HG02981 (cell line): ENCODE data around the gene GSDME.

Experiments used
- ATAC-seq: cut with Tn5 transposase; IDR thresholded peaks from one replicate; pipeline ENCODE4 v1.9.1; 2021; ENCODE audit warnings: mild to moderate bottlenecking, moderate library complexity; ENCODE audit not compliant: unreplicated experiment

Gene GSDME

GRCh38 chr7:24724451-24725190 is 32.6 kb downstream of the GSDME start:
- no peak for ATAC-seq

- ATAC-seq, result no peak
Observed at GRCh38 chr7:24723178-24723530, 34.1 kb downstream of the GSDME start.

- ATAC-seq, result no peak
Observed at GRCh38 chr7:24722386-24723177, 34.7 kb downstream of the GSDME start.

- ATAC-seq, result no peak
Observed at GRCh38 chr7:24721481-24722001, 35.7 kb downstream of the GSDME start.

- ATAC-seq, result no peak
Observed at GRCh38 chr7:24720283-24720682, 37.0 kb downstream of the GSDME start.

GRCh38 chr7:24718977-24719491 is 38.2 kb downstream of the GSDME start:
- peak; percentile 60 for ATAC-seq

- ATAC-seq, result no peak
Observed at GRCh38 chr7:24718431-24718831, 38.8 kb downstream of the GSDME start.

- ATAC-seq, result no peak
Observed at GRCh38 chr7:24717694-24718320, 39.5 kb downstream of the GSDME start.

- ATAC-seq, result no peak
Observed at GRCh38 chr7:24717247-24717622, 40.0 kb downstream of the GSDME start.

- no peak for ATAC-seq
Observed at GRCh38 chr7:24716480-24717246, 40.6 kb downstream of the GSDME start.

GRCh38 chr7:24715661-24716479 is 41.4 kb downstream of the GSDME start:
- ATAC-seq, result peak; percentile 40

GRCh38 chr7:24715171-24715570 is 42.1 kb downstream of the GSDME start:
- no peak for ATAC-seq

GRCh38 chr7:24714676-24715010 is 42.6 kb downstream of the GSDME start:
- ATAC-seq, result no peak

- no peak for ATAC-seq
Observed at GRCh38 chr7:24713850-24714675, 43.2 kb downstream of the GSDME start.

- ATAC-seq, result no peak
Observed at GRCh38 chr7:24713039-24713793, 44.0 kb downstream of the GSDME start.

- ATAC-seq, result no peak
Observed at GRCh38 chr7:24709585-24710360, 47.5 kb downstream of the GSDME start.

- ATAC-seq, result no peak
Observed at GRCh38 chr7:24709051-24709450, 48.2 kb downstream of the GSDME start.
